Astrocyte (in vitro differentiated cells and primary cell): Measurements from ENCODE around the gene TMEM143. TPM values are rescaled to one million over a fixed set of nuclear protein-coding genes. Genes with fewer than 3 reads are reported as not detected.
A peak's percentile ranks its signal among the peaks of the same experiment; 100 is the strongest.

Source experiments
- DNase-seq: peaks from one replicate; pipeline ENCODE4 v3.0.0-alpha.2; 2010; ENCODE audit warnings: low read depth
- FAIRE-seq: peaks from 2 replicates; lab custom pipeline; 2011; peaks lifted over from hg19 to GRCh38; lab: Jason Lieb, UNC
- H2AFZ ChIP-seq: 2 replicates; pipeline ENCODE4 v1.6.0; 2012; ENCODE audit warnings: low read depth, low read length, inconsistent platforms
- H3K27ac ChIP-seq: 2 replicates; pipeline ENCODE4 v1.5.1; 2011; ENCODE audit warnings: low read depth, low read length, inconsistent platforms
- H3K27me3 ChIP-seq: 2 replicates; pipeline ENCODE4 v1.6.0; 2011; ENCODE audit warnings: low read length, inconsistent platforms; ENCODE audit not compliant: insufficient read depth
- H3K36me3 ChIP-seq: 2 replicates; pipeline ENCODE4 v1.5.1; 2011; ENCODE audit warnings: low read length, inconsistent platforms; ENCODE audit not compliant: insufficient read depth
- H3K4me1 ChIP-seq: 2 replicates; pipeline ENCODE4 v1.5.1; 2011; ENCODE audit warnings: low read length, inconsistent platforms; ENCODE audit not compliant: insufficient read depth
- H3K4me2 ChIP-seq: 2 replicates; pipeline ENCODE4 v1.6.0; 2012; ENCODE audit warnings: low read length, inconsistent platforms
- H3K4me3 ChIP-seq: 2 replicates; pipeline ENCODE4 v1.5.1; 2011; ENCODE audit warnings: low read depth, mild to moderate bottlenecking, low read length, inconsistent platforms; ENCODE audit not compliant: insufficient read depth
- H3K79me2 ChIP-seq: 2 replicates; pipeline ENCODE4 v1.6.0; 2012; ENCODE audit warnings: mild to moderate bottlenecking, low read length, inconsistent platforms; ENCODE audit not compliant: insufficient read depth
- H3K9ac ChIP-seq: 2 replicates; pipeline ENCODE4 v1.6.0; 2012; ENCODE audit warnings: mild to moderate bottlenecking, low read length, inconsistent platforms
- H3K9me3 ChIP-seq: 2 replicates; pipeline ENCODE4 v1.5.1; 2012; ENCODE audit warnings: low read depth, mild to moderate bottlenecking, low read length, inconsistent platforms; ENCODE audit not compliant: insufficient read depth
- H4K20me1 ChIP-seq: 2 replicates; pipeline ENCODE4 v1.6.0; 2012; ENCODE audit warnings: low read length, inconsistent platforms; ENCODE audit not compliant: insufficient read depth
- H3K27ac Mint-ChIP-seq: one replicate; pipeline ENCODE4 v1.8.0; 2021; ENCODE audit warnings: mild to moderate bottlenecking, mixed read lengths; ENCODE audit not compliant: unreplicated experiment
- H3K27me3 Mint-ChIP-seq: one replicate; pipeline ENCODE4 v1.8.0; 2021; ENCODE audit warnings: low read depth, mixed read lengths; ENCODE audit not compliant: unreplicated experiment
- H3K36me3 Mint-ChIP-seq: one replicate; pipeline ENCODE4 v1.8.0; 2021; ENCODE audit warnings: low read depth, mixed read lengths; ENCODE audit not compliant: unreplicated experiment
- H3K4me1 Mint-ChIP-seq: one replicate; pipeline ENCODE4 v1.8.0; 2021; ENCODE audit warnings: low read depth, mixed read lengths; ENCODE audit not compliant: unreplicated experiment
- H3K4me3 Mint-ChIP-seq: one replicate; pipeline ENCODE4 v1.8.0; 2021; ENCODE audit warnings: mild to moderate bottlenecking, moderate library complexity, mixed read lengths; ENCODE audit not compliant: unreplicated experiment
- H3K9me3 Mint-ChIP-seq: one replicate; pipeline ENCODE4 v1.8.0; 2021; ENCODE audit warnings: mild to moderate bottlenecking, mixed read lengths; ENCODE audit not compliant: unreplicated experiment
- EZH2 ChIP-seq: IDR thresholded peaks from 2 replicates; pipeline ENCODE4 v1.6.1; 2012; ENCODE audit warnings: mild to moderate bottlenecking, low read length, inconsistent platforms; ENCODE audit not compliant: insufficient read depth
- total RNA-seq: library from RNA; stranded (reverse); gene quantifications from 2 replicates; pipeline ENCODE4 v1.2.1, GENCODE V29; 2021
- TF ChIP-seq, protein P1 (sequence below): IDR thresholded peaks from 2 replicates; pipeline ENCODE4 v1.5.1; 2011; ENCODE audit warnings: low read depth, mild to moderate bottlenecking, inconsistent platforms, low read length, moderate library complexity; ENCODE audit not compliant: insufficient read depth

TMEM143 gene
- total RNA-seq, 1 donor from 2014 or later = 8.7 TPM

- Histone ChIP-seq H3K27ac (no peak overlapping the region), H3K9me3 (no peaks in the 10 kb centered on the region), H2AFZ (no peak overlapping the region), H3K36me3 (no peaks in the 10 kb centered on the region), H4K20me1 (no peaks in the 10 kb centered on the region), H3K9ac (no peak overlapping the region), H3K4me1 (no peaks in the 10 kb centered on the region), H3K4me2 (no peak overlapping the region), H3K27me3 (no peaks in the 10 kb centered on the region), H3K79me2 (no peaks in the 10 kb centered on the region), H3K4me3 (no peak overlapping the region)
- no peak overlapping the region for H3K4me3 Mint-ChIP-seq
- H3K27ac Mint-ChIP-seq = no peak overlapping the region
- no peaks in the 10 kb centered on the region for H3K36me3 Mint-ChIP-seq
- FAIRE-seq (no peak), DNase-seq (no peak)
- no peak for TF ChIP-seq EZH2
- TF ChIP-seq, protein P1, sequence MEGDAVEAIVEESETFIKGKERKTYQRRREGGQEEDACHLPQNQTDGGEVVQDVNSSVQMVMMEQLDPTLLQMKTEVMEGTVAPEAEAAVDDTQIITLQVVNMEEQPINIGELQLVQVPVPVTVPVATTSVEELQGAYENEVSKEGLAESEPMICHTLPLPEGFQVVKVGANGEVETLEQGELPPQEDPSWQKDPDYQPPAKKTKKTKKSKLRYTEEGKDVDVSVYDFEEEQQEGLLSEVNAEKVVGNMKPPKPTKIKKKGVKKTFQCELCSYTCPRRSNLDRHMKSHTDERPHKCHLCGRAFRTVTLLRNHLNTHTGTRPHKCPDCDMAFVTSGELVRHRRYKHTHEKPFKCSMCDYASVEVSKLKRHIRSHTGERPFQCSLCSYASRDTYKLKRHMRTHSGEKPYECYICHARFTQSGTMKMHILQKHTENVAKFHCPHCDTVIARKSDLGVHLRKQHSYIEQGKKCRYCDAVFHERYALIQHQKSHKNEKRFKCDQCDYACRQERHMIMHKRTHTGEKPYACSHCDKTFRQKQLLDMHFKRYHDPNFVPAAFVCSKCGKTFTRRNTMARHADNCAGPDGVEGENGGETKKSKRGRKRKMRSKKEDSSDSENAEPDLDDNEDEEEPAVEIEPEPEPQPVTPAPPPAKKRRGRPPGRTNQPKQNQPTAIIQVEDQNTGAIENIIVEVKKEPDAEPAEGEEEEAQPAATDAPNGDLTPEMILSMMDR = no peak
- peaks cover 3% of the 10 kb centered on the region for H3K9me3 Mint-ChIP-seq
- peaks cover 14% of the 10 kb centered on the region for H3K27me3 Mint-ChIP-seq
- no peaks in the 10 kb centered on the region for H3K4me1 Mint-ChIP-seq
Measured at GRCh38 chr19:48338802-48339503, 24.8 kb downstream of the TMEM143 start.

- peaks cover 3% of the 10 kb centered on the region for H3K9me3 Mint-ChIP-seq
- Histone ChIP-seq H3K4me1 (peaks cover 4% of the 10 kb centered on the region), H3K9ac (no peak overlapping the region), H3K4me3 (no peak overlapping the region), H3K79me2 (no peaks in the 10 kb centered on the region), H2AFZ (no peak overlapping the region), H3K4me2 (no peak overlapping the region), H3K9me3 (no peaks in the 10 kb centered on the region), H4K20me1 (no peaks in the 10 kb centered on the region), H3K27ac (no peak overlapping the region), H3K36me3 (no peaks in the 10 kb centered on the region), H3K27me3 (no peaks in the 10 kb centered on the region)
- DNase-seq (no peak), FAIRE-seq (no peak)
- H3K27me3 Mint-ChIP-seq = peaks cover 14% of the 10 kb centered on the region
- H3K27ac Mint-ChIP-seq = no peak overlapping the region
- H3K4me3 Mint-ChIP-seq = peak overlapping the region; percentile 27
- no peaks in the 10 kb centered on the region for H3K36me3 Mint-ChIP-seq
- H3K4me1 Mint-ChIP-seq = no peaks in the 10 kb centered on the region
- TF ChIP-seq EZH2 = no peak
- TF ChIP-seq, protein P1 = no peak
Measured at GRCh38 chr19:48338253-48338755, 25.4 kb downstream of the TMEM143 start.
